Measurements from ENCODE around the gene NAGA. TPM values are rescaled to one million over a fixed set of nuclear protein-coding genes. Genes with fewer than 3 reads are reported as not detected.

NAGA gene
- total and polyA plus RNA-seq, 2 donors (not counting 3 experiments of a cell fraction or from before 2014, with no cell fraction given) = 29.0 to 63.4 TPM

GRCh38 chr22:42016111-42016510 lies 54.5 kb downstream of the NAGA start:
- dilution Hi-C loops (cut with MboI; ENCODE audit: extremely low pct_ligation_motif_present, low sequenced_read_pairs) = no loop called here

GRCh38 chr22:42013385-42013784 lies 57.2 kb downstream of the NAGA start:
- Histone ChIP-seq H3K36me3 (ENCODE audit: control insufficient read depth in 2 of 2, extremely low read depth in 1 of 2, insufficient read depth in 2 of 2, low read length in 2 of 2) (no peaks in the 10 kb centered on the region), H3K79me2 (ENCODE audit: control insufficient read depth, insufficient read depth, low read length) (no peaks in the 10 kb centered on the region), H3K9ac (replicated peaks; ENCODE audit: extremely low read depth, insufficient read depth, low read length) (no peak overlapping the region), H3K4me2 (ENCODE audit: insufficient read depth, low read length) (no peak overlapping the region), H3K9me3 (replicated peaks; ENCODE audit: control insufficient read depth, insufficient read depth, low read length) (no peaks in the 10 kb centered on the region), H2AFZ (ENCODE audit: low read depth, low read length) (no peak overlapping the region), H3K27me3 (ENCODE audit: control insufficient read depth in 2 of 2, insufficient read depth in 2 of 2, low read length in 2 of 2) (peaks cover 5 to 9% of the 10 kb centered on the region in 2 experiments), H3K4me3 (replicated peaks in 1 of 3; ENCODE audit: insufficient read depth in 1 of 3, low read depth in 1 of 3, low read length in 3 of 3) (no peak overlapping the region), H4K20me1 (replicated peaks; ENCODE audit: control insufficient read depth, extremely low read depth, insufficient read depth, low read length) (no peaks in the 10 kb centered on the region), H3K9me1 (replicated peaks; ENCODE audit: control insufficient read depth, extremely low read depth, insufficient read depth, low read length) (no peaks in the 10 kb centered on the region), H3K27ac (ENCODE audit: insufficient read depth, low read depth, low read length) (no peak overlapping the region), H3K4me1 (ENCODE audit: control insufficient read depth, extremely low read depth, insufficient read depth, low read length) (no peaks in the 10 kb centered on the region)
- dilution Hi-C loops (cut with MboI; ENCODE audit: extremely low pct_ligation_motif_present, low sequenced_read_pairs) = no loop called here
- CTCF ChIA-PET = no interaction called here
- FAIRE-seq = no peak
- no TSS peak for BruUV-seq (replicated peaks)
- TF ChIP-seq GATA2 (IDR thresholded peaks at IDR 0.05; ENCODE audit: insufficient read depth, insufficient read length, low read depth, low read length) (no peak), CTCF (IDR thresholded peaks at IDR 0.05; ENCODE audit: extremely low read depth in 1 of 2, insufficient read depth in 1 of 2, low read depth in 1 of 2, low read length in 2 of 2) (no peak), POLR2AphosphoS5 (IDR thresholded peaks at IDR 0.05; ENCODE audit: insufficient read depth, low read depth, low read length) (no peak), MAX (IDR thresholded peaks at IDR 0.05; ENCODE audit: insufficient read depth, insufficient read length) (no peak), EZH2 (IDR thresholded peaks at IDR 0.05; ENCODE audit: borderline replicate concordance, low read depth, low read length, severe bottlenecking) (no peak), MYC (IDR thresholded peaks at IDR 0.05; ENCODE audit: low read depth, low read length) (no peak), FOS (IDR thresholded peaks at IDR 0.05; ENCODE audit: borderline replicate concordance, insufficient read depth, low read length) (no peak), JUN (IDR thresholded peaks at IDR 0.05; ENCODE audit: borderline replicate concordance, insufficient read depth, insufficient read length, low read depth) (no peak), POLR2A (IDR thresholded peaks at IDR 0.05; ENCODE audit: low read depth, low read length) (no peak)
- DNase-seq (ENCODE audit: low read depth, low spot score) = no peak
- POLR2A ChIA-PET = no interaction called here
- intact Hi-C loops (cut with micrococcal nuclease) = no loop called here

More at GRCh38 chr22:42016111-42016510, 54.5 kb downstream of the NAGA start:
- no peaks in the 10 kb centered on the region for H3K79me2 ChIP-seq (ENCODE audit: control insufficient read depth, insufficient read depth, low read length)
- no peaks in the 10 kb centered on the region for H3K4me1 ChIP-seq (ENCODE audit: control insufficient read depth, extremely low read depth, insufficient read depth, low read length)
- BruUV-seq (replicated peaks) = no TSS peak
- H3K9ac ChIP-seq (replicated peaks; ENCODE audit: extremely low read depth, insufficient read depth, low read length) = no peak overlapping the region
- no peak overlapping the region for H3K4me2 ChIP-seq (ENCODE audit: insufficient read depth, low read length)
- no peak for DNase-seq (ENCODE audit: low read depth, low spot score)
- FAIRE-seq = no peak
- no peaks in the 10 kb centered on the region for H4K20me1 ChIP-seq (replicated peaks; ENCODE audit: control insufficient read depth, extremely low read depth, insufficient read depth, low read length)
- no peak overlapping the region for H2AFZ ChIP-seq (ENCODE audit: low read depth, low read length)
- CTCF ChIA-PET = interaction anchor here (1.3 to 1.5 kb wide), 2 partner anchors 15 to 50 kb away, joined by 3 read pairs; no protein-coding TSS in a partner anchor
- H3K27ac ChIP-seq (ENCODE audit: insufficient read depth, low read depth, low read length) = no peak overlapping the region
- peaks cover 7 to 13% of the 10 kb centered on the region in 2 experiments for H3K27me3 ChIP-seq (ENCODE audit: control insufficient read depth in 2 of 2, insufficient read depth in 2 of 2, low read length in 2 of 2)
- POLR2A ChIA-PET = no interaction called here
- no peaks in the 10 kb centered on the region for H3K36me3 ChIP-seq (ENCODE audit: control insufficient read depth in 2 of 2, extremely low read depth in 1 of 2, insufficient read depth in 2 of 2, low read length in 2 of 2)
- no peaks in the 10 kb centered on the region for H3K9me3 ChIP-seq (replicated peaks; ENCODE audit: control insufficient read depth, insufficient read depth, low read length)
- intact Hi-C loops (cut with micrococcal nuclease) = no loop called here
- H3K4me3 ChIP-seq (replicated peaks in 1 of 3; ENCODE audit: insufficient read depth in 1 of 3, low read depth in 1 of 3, low read length in 3 of 3) = no peak overlapping the region
- no peaks in the 10 kb centered on the region for H3K9me1 ChIP-seq (replicated peaks; ENCODE audit: control insufficient read depth, extremely low read depth, insufficient read depth, low read length)
- TF ChIP-seq GATA2 (IDR thresholded peaks at IDR 0.05; ENCODE audit: insufficient read depth, insufficient read length, low read depth, low read length) = no peak
- no peak for TF ChIP-seq POLR2AphosphoS5 (IDR thresholded peaks at IDR 0.05; ENCODE audit: insufficient read depth, low read depth, low read length)
- TF ChIP-seq JUN (IDR thresholded peaks at IDR 0.05; ENCODE audit: borderline replicate concordance, insufficient read depth, insufficient read length, low read depth) = no peak

Data from endothelial cell of umbilical vein (primary cell).